ENCODE data around the gene ZFP1. TPM values are rescaled to one million over a fixed set of nuclear protein-coding genes. Genes with fewer than 3 reads are reported as not detected.

The ZFP1 gene
- total RNA-seq, 1 experiment from 2014 or later = 22.6 TPM

DNA sequence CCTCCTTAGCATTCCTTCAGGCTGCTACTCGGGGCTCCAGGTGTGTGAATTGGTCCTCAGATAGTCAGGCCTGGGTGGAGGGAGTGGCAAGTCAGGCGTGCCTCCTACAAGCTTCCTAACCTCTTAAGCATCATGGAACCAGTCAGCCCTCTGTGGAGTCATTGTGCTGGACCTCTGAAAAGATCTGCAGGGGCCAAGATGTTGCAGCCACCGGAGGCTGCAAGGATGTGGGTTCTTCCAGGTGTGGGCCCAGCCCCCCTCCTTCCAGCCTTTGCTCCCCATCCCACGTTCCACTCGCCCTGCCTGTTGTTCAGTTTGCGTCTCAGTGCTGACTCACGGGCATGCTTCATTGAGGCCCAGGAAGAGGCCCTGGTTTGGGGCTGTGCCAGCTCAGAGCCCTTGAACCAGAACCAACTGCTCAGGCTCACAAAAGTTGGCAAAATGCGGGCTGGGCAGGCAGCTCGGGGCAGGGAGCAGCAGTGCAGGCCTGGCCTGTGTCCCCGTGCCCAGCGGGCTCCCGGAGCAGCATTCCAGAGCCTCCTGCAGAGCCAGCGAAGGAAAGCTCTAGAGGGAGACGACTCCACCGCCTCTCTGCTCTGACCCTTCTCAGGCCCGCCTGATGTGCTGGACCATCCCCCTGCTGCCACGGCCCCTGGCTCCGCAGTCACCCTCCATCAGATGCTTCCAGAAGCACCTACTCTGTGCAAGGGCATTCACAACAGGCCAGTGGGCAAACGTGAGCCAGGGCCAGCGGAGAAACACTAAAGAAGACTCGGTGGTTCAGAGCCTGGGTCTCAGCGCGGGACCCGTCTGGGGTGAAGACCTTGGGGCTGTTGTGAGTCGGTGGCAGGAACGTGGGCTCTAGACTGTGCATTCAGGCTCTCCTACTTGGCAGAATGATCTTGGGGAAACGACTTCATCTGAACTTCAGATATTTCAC, 39.3 kb upstream of the ZFP1 start:
- H3K27ac ChIP-seq (ENCODE audit: low read depth, low read length, poor library complexity, severe bottlenecking) = peak overlapping the region; percentile 76
- no peak overlapping the region for H3K4me3 ChIP-seq (ENCODE audit: low read depth, low read length, poor library complexity, severe bottlenecking)
- peak; percentile 77 for DNase-seq (ENCODE audit: low spot score)
- intact Hi-C loops (cut with micrococcal nuclease; ENCODE audit: unreplicated experiment) = no loop called here
- BruUV-seq (replicated peaks) = no TSS peak
- CTCF ChIA-PET = interaction anchor here (0.7 to 2.1 kb wide), 2 partner anchors 10 to 65 kb away, joined by 3 to 5 read pairs; no protein-coding TSS in a partner anchor
- TF ChIP-seq, protein P1, sequence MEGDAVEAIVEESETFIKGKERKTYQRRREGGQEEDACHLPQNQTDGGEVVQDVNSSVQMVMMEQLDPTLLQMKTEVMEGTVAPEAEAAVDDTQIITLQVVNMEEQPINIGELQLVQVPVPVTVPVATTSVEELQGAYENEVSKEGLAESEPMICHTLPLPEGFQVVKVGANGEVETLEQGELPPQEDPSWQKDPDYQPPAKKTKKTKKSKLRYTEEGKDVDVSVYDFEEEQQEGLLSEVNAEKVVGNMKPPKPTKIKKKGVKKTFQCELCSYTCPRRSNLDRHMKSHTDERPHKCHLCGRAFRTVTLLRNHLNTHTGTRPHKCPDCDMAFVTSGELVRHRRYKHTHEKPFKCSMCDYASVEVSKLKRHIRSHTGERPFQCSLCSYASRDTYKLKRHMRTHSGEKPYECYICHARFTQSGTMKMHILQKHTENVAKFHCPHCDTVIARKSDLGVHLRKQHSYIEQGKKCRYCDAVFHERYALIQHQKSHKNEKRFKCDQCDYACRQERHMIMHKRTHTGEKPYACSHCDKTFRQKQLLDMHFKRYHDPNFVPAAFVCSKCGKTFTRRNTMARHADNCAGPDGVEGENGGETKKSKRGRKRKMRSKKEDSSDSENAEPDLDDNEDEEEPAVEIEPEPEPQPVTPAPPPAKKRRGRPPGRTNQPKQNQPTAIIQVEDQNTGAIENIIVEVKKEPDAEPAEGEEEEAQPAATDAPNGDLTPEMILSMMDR (conservative IDR thresholded peaks at IDR 0.05; ENCODE audit: low read depth, low read length) = no peak
- TF ChIP-seq EZH2 (IDR thresholded peaks at IDR 0.05; ENCODE audit: borderline replicate concordance, low read depth, low read length, poor library complexity, severe bottlenecking) = no peak
- POLR2A ChIA-PET (ENCODE audit: low non-redundant PET) = interaction anchor here (0.5 kb wide), 1 partner anchor 10 kb away, joined by 3 read pairs; no protein-coding TSS in a partner anchor
- H3K9me3 ChIP-seq (ENCODE audit: low read depth, low read length, poor library complexity, severe bottlenecking) = no peaks in the 10 kb centered on the region
- no peaks in the 10 kb centered on the region for H3K36me3 ChIP-seq (ENCODE audit: insufficient read depth, low read length, poor library complexity, severe bottlenecking)
- H3K4me1 ChIP-seq (ENCODE audit: insufficient read depth, low read length, poor library complexity, severe bottlenecking) = peaks cover 61% of the 10 kb centered on the region
- H3K27me3 ChIP-seq (replicated peaks; ENCODE audit: insufficient read depth, low read depth, low read length, poor library complexity) = no peaks in the 10 kb centered on the region

DNA sequence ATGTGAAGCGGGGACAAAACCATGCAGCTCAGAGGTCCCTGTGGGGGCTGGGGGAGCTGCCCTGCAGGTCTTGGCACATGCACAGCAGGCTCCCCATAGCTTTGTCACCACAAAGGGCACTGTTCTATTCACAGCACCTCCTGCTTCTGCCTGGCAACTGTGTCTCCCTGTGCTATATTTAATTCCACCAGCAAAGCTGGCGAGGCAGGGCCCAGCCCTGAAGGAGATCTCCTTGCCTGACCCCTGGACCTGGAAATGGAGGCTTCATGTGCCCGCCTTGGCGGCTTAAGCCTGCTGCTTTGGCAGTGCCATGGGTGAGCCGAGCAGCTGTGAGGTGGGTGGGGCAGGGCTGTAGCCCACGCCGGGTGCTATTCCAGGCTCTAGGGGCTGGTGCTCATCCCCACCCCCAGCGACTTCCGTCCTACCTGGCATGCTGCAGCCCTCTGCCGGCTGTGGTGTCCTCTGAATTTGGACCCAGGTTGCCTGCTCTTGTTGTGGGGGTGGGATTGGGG, 38.5 kb upstream of the ZFP1 start:
- H3K9me3 ChIP-seq (ENCODE audit: low read depth, low read length, poor library complexity, severe bottlenecking) = no peaks in the 10 kb centered on the region
- CTCF ChIA-PET = interaction anchor here (2.1 kb wide), 1 partner anchor 11 kb away, joined by 5 read pairs; no protein-coding TSS in a partner anchor
- no peaks in the 10 kb centered on the region for H3K36me3 ChIP-seq (ENCODE audit: insufficient read depth, low read length, poor library complexity, severe bottlenecking)
- H3K27ac ChIP-seq (ENCODE audit: low read depth, low read length, poor library complexity, severe bottlenecking) = peak overlapping the region; percentile 76
- TF ChIP-seq, protein P1 (conservative IDR thresholded peaks at IDR 0.05; ENCODE audit: low read depth, low read length) = no peak
- TF ChIP-seq EZH2 (IDR thresholded peaks at IDR 0.05; ENCODE audit: borderline replicate concordance, low read depth, low read length, poor library complexity, severe bottlenecking) = no peak
- POLR2A ChIA-PET (ENCODE audit: low non-redundant PET) = no interaction called here
- intact Hi-C loops (cut with micrococcal nuclease; ENCODE audit: unreplicated experiment) = loop anchor here (2.0 to 10.0 kb wide), 3 partner anchors 245 to 401 kb away; no protein-coding TSS in a partner anchor
- no peaks in the 10 kb centered on the region for H3K27me3 ChIP-seq (replicated peaks; ENCODE audit: insufficient read depth, low read depth, low read length, poor library complexity)
- H3K4me3 ChIP-seq (ENCODE audit: low read depth, low read length, poor library complexity, severe bottlenecking) = no peak overlapping the region
- DNase-seq (ENCODE audit: low spot score) = no peak
- BruUV-seq (replicated peaks) = no TSS peak
- H3K4me1 ChIP-seq (ENCODE audit: insufficient read depth, low read length, poor library complexity, severe bottlenecking) = peaks cover 57% of the 10 kb centered on the region

DNA sequence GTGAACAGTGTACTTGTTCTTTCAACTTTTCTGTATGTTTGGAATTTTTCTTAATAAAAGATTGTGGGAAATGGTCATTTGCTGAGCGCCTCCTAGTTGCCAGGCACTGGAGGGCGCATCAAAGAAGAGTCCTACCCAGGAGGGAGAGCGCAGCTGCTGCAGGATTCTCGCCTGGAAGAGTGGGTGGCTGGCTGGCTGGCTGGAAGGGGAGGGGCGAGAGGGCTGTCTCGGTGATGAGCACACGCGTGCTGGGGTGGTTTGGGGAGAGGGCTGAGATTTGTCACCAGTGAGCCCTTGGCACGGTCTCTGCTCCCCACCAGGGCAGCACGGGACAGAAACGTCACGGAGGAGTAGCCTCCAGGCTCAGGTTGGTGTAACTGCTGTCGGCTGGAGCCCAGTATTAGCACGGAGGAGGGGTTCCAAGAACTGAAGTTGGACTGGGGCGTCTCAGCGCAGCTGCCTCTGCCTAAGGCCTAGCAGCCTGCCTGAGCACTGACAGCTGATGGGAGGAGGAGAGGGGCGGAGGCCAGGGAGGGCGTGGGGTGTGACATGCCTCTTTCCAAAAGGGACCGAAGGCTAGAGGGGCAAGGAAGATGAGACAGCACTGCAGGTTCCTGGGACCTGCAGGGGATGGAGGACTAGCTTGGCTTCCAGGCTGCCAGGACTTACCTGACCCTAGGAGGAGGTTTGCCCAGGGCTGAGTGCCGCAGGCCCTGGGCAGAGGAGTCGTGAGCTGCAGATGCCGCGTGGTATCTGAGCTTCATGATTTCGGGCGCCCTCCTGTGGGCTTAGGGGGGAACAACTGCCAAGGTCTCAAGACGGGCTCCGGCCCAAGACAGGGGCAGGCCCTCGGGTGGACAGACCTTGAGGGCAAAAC, 37.4 kb upstream of the ZFP1 start:
- H3K4me3 ChIP-seq (ENCODE audit: low read depth, low read length, poor library complexity, severe bottlenecking) = peak overlapping the region; percentile 39
- peaks cover 46% of the 10 kb centered on the region for H3K4me1 ChIP-seq (ENCODE audit: insufficient read depth, low read length, poor library complexity, severe bottlenecking)
- intact Hi-C loops (cut with micrococcal nuclease; ENCODE audit: unreplicated experiment) = loop anchor here (1.0 to 10.0 kb wide), 4 partner anchors 113 to 402 kb away; no protein-coding TSS in a partner anchor
- H3K27ac ChIP-seq (ENCODE audit: low read depth, low read length, poor library complexity, severe bottlenecking) = peak overlapping the region; percentile 41
- BruUV-seq (replicated peaks) = no TSS peak
- TF ChIP-seq, protein P1 (conservative IDR thresholded peaks at IDR 0.05; ENCODE audit: low read depth, low read length) = peak; percentile 93
- no peak for TF ChIP-seq EZH2 (IDR thresholded peaks at IDR 0.05; ENCODE audit: borderline replicate concordance, low read depth, low read length, poor library complexity, severe bottlenecking)
- POLR2A ChIA-PET (ENCODE audit: low non-redundant PET) = no interaction called here
- no peaks in the 10 kb centered on the region for H3K27me3 ChIP-seq (replicated peaks; ENCODE audit: insufficient read depth, low read depth, low read length, poor library complexity)
- CTCF ChIA-PET = interaction anchor here (0.6 to 2.3 kb wide), 14 partner anchors 12 to 402 kb away, joined by 3 to 34 read pairs (median 4); partner anchors contain the start of genes WDR59 and ZNRF1
- no peaks in the 10 kb centered on the region for H3K9me3 ChIP-seq (ENCODE audit: low read depth, low read length, poor library complexity, severe bottlenecking)
- peak; percentile 91 for DNase-seq (ENCODE audit: low spot score)
- H3K36me3 ChIP-seq (ENCODE audit: insufficient read depth, low read length, poor library complexity, severe bottlenecking) = no peaks in the 10 kb centered on the region

Data from A673 (cell line).